ENCODE measurements around the gene SUGP2. TPM values are rescaled to one million over a fixed set of nuclear protein-coding genes. Genes with fewer than 3 reads are reported as not detected.

SUGP2 gene
- total RNA-seq (2022; extraction: Qiagen RNA extraction; ENCODE audit: low read depth) = 25.3 to 35.4 TPM (median 31.5 TPM) in 5 replicates

DNA sequence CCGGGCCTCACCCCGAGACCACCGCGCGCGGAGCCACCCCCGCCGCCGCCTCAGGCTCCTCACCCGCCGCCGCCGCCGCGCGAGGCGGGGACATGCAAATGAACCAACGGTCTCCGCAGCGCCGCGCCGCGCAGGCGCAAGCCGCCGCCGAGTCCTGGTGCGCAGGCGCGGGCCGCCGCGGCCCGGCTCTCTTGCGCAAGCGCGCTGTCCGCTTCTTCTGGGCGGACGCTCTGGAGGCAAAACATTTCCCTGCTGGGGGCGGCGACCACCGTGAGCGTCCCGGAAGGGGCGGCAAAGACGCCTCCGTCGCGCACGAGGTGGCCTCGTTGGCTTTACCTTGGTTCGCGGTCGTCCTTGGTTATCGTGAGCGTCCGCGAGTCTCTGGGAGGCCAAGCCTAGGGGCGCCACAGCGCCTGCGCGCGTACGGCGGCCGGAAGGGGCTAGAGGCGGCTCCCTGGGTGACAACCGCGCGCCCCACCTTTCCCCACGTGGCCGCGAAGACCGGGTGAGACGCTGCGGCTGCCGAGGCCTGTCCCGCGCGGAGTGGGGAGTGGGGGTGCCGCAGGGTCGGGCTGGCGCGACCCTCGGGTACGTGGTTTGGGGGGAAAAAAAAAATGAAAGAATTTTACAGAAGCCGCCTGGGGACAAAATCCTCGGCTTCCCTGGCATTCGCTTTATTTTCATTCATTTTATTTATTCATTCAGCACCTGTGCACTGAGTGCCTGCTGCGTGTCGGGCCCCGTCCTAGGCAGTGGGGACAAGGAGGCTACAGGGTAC is at the start of gene SUGP2, which contains the start of gene ARMC6:
SUGP2 (minus strand) TSS at position 92 of the 778 bp plus-strand sequence. CDS start 2,446 bp downstream, outside the sequence.
ARMC6 (plus strand) TSS at position 178 of the 778 bp plus-strand sequence. CDS start 607 bp downstream, outside the sequence.

DNA sequence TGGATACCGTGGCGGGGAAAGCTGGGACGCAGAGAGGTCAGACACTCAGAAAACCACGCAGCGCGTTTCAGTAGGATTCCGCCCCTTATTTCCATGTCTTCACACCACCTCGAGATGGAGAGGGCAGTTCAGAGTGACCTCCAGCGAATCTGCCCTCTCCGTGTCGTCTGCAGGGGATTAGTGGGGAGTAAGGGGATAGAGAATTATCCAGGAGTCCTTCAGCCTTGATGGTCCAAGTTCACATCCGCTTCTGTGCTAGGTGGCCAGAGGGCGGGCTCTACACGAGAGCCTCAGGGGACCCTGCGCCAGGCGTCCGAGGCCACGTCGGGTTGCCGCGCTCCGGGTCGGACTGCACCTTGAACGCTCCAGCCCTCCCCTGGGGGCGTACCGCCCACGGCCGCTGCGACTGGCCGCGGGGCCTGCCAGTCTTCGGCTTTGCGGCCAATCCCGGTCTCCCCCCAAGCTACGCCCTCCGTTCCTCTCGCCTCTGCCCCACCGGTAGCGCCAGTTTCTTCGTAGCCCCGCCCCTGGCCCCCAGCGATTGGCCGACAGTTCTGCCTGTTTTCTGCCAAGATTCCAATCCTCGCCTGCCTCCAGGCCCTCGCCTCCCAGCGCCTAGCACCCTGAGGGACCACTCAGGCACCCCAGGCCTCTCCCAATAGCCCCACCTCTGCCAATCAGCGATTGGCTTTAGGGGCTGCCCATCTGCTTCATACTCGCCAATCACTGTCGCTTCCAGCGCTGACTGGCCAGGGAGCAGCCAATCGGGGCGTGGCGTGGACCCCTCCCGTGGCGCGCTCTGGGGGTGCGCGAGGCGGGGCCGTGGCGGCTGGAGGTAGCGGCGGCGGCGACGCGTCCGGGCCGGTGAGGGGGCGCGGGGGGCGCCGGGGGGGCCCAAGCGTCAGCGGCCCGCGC is 30.1 kb upstream of the SUGP2 start, which contains the start of gene SLC25A42:
SLC25A42 (plus strand) TSS at position 812 of the 915 bp plus-strand sequence. CDS start 32,131 bp downstream, outside the sequence.

Other genes with a start within 250 kb of the SUGP2 start
- 0.03 TPM in 1 of 5 replicates, not detected in the others for gene COMP, start 242.2 kb downstream of the SUGP2 start, total RNA-seq (2022; extraction: Qiagen RNA extraction; ENCODE audit: low read depth)
- 34.8 to 45.2 TPM (median 43.2 TPM) in 5 replicates for gene UPF1, start 201.6 kb downstream of the SUGP2 start, total RNA-seq (2022; extraction: Qiagen RNA extraction; ENCODE audit: low read depth)
- gene CERS1, start 137.4 kb downstream of the SUGP2 start, total RNA-seq (2022; extraction: Qiagen RNA extraction; ENCODE audit: low read depth) = 4.6 to 5.7 TPM (median 4.9 TPM) in 5 replicates
- gene COPE, start 114.1 kb downstream of the SUGP2 start, total RNA-seq (2022; extraction: Qiagen RNA extraction; ENCODE audit: low read depth) = 139 to 168 TPM (median 157 TPM) in 5 replicates
- gene DDX49, start 113.8 kb downstream of the SUGP2 start, total RNA-seq (2022; extraction: Qiagen RNA extraction; ENCODE audit: low read depth) = 29.4 to 49.1 TPM (median 43.7 TPM) in 5 replicates
- 26.2 to 33.6 TPM (median 31.9 TPM) in 5 replicates for gene HOMER3, start 92.3 kb downstream of the SUGP2 start, total RNA-seq (2022; extraction: Qiagen RNA extraction; ENCODE audit: low read depth)
- gene ARMC6, start 86 bp upstream of the SUGP2 start, total RNA-seq (2022; extraction: Qiagen RNA extraction; ENCODE audit: low read depth) = 21.3 to 31.7 TPM (median 31.1 TPM) in 5 replicates
- 0.43 to 1.0 TPM (median 0.94 TPM) in 5 replicates for gene SLC25A42, start 30.5 kb upstream of the SUGP2 start, total RNA-seq (2022; extraction: Qiagen RNA extraction; ENCODE audit: low read depth)
- gene TMEM161A, start 105.0 kb upstream of the SUGP2 start, total RNA-seq (2022; extraction: Qiagen RNA extraction; ENCODE audit: low read depth) = 17.7 to 29.3 TPM (median 25.0 TPM) in 5 replicates
- 0.42 to 1.6 TPM (median 0.53 TPM) in 5 replicates for gene MEF2B, start 136.7 kb upstream of the SUGP2 start, total RNA-seq (2022; extraction: Qiagen RNA extraction; ENCODE audit: low read depth)
- gene BORCS8, start 158.6 kb upstream of the SUGP2 start, total RNA-seq (2022; extraction: Qiagen RNA extraction; ENCODE audit: low read depth) = 7.4 to 12.9 TPM (median 11.7 TPM) in 5 replicates
- gene RFXANK, start 158.7 kb upstream of the SUGP2 start, total RNA-seq (2022; extraction: Qiagen RNA extraction; ENCODE audit: low read depth) = 35.4 to 49.4 TPM (median 47.3 TPM) in 5 replicates
- gene NR2C2AP, start 169.9 kb upstream of the SUGP2 start, total RNA-seq (2022; extraction: Qiagen RNA extraction; ENCODE audit: low read depth) = 29.9 to 35.3 TPM (median 34.0 TPM) in 5 replicates
- gene NCAN, start 178.4 kb upstream of the SUGP2 start, total RNA-seq (2022; extraction: Qiagen RNA extraction; ENCODE audit: low read depth) = 0.03 to 0.20 TPM (median 0.11 TPM) in 4 of 5 replicates, not detected in the other
- gene TM6SF2, start 239.8 kb upstream of the SUGP2 start, total RNA-seq (2022; extraction: Qiagen RNA extraction; ENCODE audit: low read depth) = 0.34 to 0.79 TPM (median 0.66 TPM) in 4 of 5 replicates, not detected in the other

Measured in A549 treated with CpdA at 1 μM for 4 hours (cell line).